Thyroid gland (tissue), 4 donors: ENCODE data around the gene INPP5K.
A peak's percentile ranks its signal among the peaks of the same experiment; 100 is the strongest.

Experiments
- CTCF ChIP-seq, 6 experiments: fragments of 200-600 bp in 3 of 6; fragments of 450-650 bp in 3 of 6; sonication (generic) in 3 of 6; IDR thresholded peaks; one replicate each; pipeline ENCODE4 v1.5.1; 2016 to 2019; ENCODE audit warnings: antibody characterized with exemption in 6 of 6, mild to moderate bottlenecking in 2 of 6, inconsistent platforms in 1 of 6, moderate library complexity in 1 of 6
- POLR2A ChIP-seq, 2 donors: fragments of 450-650 bp; IDR thresholded peaks; one replicate each; pipeline ENCODE4 v1.6.1; 2017; ENCODE audit warnings: antibody characterized with exemption in 2 of 2, mild to moderate bottlenecking in 2 of 2, moderate library complexity in 1 of 2

- TF ChIP-seq POLR2A (IDR thresholded peaks at IDR 0.05) (peak in 1 of 2 donors; percentile 30), CTCF (IDR thresholded peaks at IDR 0.05) (no peak)
These were observed 23.9 kb downstream of the INPP5K start, which contains the start of gene MYO1C for GRCh38 chr17:1492249-1493206.
